ENCODE results near the gene DNM3. TPM values are rescaled to one million over a fixed set of nuclear protein-coding genes. Genes with fewer than 3 reads are reported as not detected.

The DNM3 gene
- total and polyA plus RNA-seq, 2 experiments from 2014 or later: 5.2 to 12.2 TPM

DNA sequence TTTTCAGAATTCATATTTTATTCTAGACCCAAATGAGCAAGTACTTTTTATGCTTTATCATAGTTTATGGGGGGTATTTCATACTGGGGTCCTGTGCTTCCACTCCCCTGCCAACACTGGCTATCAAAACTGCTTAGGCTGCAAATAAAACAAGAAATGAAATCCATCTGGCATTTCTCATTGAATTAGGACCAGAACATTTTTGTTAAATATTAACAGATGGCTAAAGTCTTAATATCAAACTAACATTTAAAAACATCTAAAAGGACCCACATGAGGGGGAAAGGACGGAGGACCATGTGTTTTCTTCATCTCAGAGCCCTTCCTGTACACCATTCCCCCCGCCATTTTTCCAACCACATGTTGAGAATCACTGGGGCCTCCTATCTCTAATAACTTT, 411.7 kb downstream of the DNM3 start:
- Mint-ChIP-seq H3K27me3 (ENCODE audit: insufficient read depth, low read depth, poor library complexity) (peaks cover 3% of the 10 kb centered on the region), H3K4me1 (peaks cover 9% of the 10 kb centered on the region; the same call in 2 of the 3 replicates), H3K27ac (no peak overlapping the region), H3K36me3 (ENCODE audit: low read depth) (no peaks in the 10 kb centered on the region), H3K9me3 (no peaks in the 10 kb centered on the region; the same call in 2 of the 3 replicates), H3K4me3 (no peak overlapping the region)
- no peaks in the 10 kb centered on the region for H3K36me3 ChIP-seq (ENCODE audit: insufficient read depth)
- no peaks in the 10 kb centered on the region for H3K27me3 ChIP-seq (ENCODE audit: insufficient read depth)
- H3K9me2 ChIP-seq (ENCODE audit: insufficient read depth): no peaks in the 10 kb centered on the region
- no peak overlapping the region for H3K4me3 ChIP-seq
- ATAC-seq (no peak), DNase-seq (ENCODE audit: low spot score) (no peak)
- H3K79me2 ChIP-seq (replicated peaks; ENCODE audit: insufficient read depth): no peaks in the 10 kb centered on the region
- TF ChIP-seq, protein P1, sequence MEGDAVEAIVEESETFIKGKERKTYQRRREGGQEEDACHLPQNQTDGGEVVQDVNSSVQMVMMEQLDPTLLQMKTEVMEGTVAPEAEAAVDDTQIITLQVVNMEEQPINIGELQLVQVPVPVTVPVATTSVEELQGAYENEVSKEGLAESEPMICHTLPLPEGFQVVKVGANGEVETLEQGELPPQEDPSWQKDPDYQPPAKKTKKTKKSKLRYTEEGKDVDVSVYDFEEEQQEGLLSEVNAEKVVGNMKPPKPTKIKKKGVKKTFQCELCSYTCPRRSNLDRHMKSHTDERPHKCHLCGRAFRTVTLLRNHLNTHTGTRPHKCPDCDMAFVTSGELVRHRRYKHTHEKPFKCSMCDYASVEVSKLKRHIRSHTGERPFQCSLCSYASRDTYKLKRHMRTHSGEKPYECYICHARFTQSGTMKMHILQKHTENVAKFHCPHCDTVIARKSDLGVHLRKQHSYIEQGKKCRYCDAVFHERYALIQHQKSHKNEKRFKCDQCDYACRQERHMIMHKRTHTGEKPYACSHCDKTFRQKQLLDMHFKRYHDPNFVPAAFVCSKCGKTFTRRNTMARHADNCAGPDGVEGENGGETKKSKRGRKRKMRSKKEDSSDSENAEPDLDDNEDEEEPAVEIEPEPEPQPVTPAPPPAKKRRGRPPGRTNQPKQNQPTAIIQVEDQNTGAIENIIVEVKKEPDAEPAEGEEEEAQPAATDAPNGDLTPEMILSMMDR (conservative IDR thresholded peaks at IDR 0.05; ENCODE audit: low read depth in 2 of 2): no peak
- no peak for TF ChIP-seq JUNB (IDR thresholded peaks at IDR 0.05; ENCODE audit: unreplicated experiment)
- no peak for TF ChIP-seq POLR2AphosphoS5 (IDR thresholded peaks at IDR 0.05; ENCODE audit: low read depth)
- no peak for TF ChIP-seq CREB1 (CRISPR knock-in tag; IDR thresholded peaks at IDR 0.05; ENCODE audit: low read depth)
- TF ChIP-seq, protein P2, sequence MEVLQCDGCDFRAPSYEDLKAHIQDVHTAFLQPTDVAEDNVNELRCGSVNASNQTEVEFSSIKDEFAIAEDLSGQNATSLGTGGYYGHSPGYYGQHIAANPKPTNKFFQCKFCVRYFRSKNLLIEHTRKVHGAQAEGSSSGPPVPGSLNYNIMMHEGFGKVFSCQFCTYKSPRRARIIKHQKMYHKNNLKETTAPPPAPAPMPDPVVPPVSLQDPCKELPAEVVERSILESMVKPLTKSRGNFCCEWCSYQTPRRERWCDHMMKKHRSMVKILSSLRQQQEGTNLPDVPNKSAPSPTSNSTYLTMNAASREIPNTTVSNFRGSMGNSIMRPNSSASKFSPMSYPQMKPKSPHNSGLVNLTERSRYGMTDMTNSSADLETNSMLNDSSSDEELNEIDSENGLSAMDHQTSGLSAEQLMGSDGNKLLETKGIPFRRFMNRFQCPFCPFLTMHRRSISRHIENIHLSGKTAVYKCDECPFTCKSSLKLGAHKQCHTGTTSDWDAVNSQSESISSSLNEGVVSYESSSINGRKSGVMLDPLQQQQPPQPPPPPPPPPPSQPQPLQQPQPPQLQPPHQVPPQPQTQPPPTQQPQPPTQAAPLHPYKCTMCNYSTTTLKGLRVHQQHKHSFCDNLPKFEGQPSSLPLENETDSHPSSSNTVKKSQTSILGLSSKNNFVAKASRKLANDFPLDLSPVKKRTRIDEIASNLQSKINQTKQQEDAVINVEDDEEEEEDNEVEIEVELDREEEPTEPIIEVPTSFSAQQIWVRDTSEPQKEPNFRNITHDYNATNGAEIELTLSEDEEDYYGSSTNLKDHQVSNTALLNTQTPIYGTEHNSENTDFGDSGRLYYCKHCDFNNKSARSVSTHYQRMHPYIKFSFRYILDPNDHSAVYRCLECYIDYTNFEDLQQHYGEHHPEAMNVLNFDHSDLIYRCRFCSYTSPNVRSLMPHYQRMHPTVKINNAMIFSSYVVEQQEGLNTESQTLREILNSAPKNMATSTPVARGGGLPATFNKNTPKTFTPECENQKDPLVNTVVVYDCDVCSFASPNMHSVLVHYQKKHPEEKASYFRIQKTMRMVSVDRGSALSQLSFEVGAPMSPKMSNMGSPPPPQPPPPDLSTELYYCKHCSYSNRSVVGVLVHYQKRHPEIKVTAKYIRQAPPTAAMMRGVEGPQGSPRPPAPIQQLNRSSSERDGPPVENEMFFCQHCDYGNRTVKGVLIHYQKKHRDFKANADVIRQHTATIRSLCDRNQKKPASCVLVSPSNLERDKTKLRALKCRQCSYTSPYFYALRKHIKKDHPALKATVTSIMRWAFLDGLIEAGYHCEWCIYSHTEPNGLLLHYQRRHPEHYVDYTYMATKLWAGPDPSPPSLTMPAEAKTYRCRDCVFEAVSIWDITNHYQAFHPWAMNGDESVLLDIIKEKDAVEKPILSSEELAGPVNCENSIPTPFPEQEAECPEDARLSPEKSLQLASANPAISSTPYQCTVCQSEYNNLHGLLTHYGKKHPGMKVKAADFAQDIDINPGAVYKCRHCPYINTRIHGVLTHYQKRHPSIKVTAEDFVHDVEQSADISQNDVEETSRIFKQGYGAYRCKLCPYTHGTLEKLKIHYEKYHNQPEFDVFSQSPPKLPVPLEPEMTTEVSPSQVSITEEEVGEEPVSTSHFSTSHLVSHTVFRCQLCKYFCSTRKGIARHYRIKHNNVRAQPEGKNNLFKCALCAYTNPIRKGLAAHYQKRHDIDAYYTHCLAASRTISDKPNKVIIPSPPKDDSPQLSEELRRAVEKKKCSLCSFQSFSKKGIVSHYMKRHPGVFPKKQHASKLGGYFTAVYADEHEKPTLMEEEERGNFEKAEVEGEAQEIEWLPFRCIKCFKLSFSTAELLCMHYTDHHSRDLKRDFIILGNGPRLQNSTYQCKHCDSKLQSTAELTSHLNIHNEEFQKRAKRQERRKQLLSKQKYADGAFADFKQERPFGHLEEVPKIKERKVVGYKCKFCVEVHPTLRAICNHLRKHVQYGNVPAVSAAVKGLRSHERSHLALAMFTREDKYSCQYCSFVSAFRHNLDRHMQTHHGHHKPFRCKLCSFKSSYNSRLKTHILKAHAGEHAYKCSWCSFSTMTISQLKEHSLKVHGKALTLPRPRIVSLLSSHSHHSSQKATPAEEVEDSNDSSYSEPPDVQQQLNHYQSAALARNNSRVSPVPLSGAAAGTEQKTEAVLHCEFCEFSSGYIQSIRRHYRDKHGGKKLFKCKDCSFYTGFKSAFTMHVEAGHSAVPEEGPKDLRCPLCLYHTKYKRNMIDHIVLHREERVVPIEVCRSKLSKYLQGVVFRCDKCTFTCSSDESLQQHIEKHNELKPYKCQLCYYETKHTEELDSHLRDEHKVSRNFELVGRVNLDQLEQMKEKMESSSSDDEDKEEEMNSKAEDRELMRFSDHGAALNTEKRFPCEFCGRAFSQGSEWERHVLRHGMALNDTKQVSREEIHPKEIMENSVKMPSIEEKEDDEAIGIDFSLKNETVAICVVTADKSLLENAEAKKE (CRISPR knock-in tag; IDR thresholded peaks at IDR 0.05): no peak
- no peak for TF ChIP-seq ZNF331 (CRISPR knock-in tag; IDR thresholded peaks at IDR 0.05; ENCODE audit: low read depth)
- TF ChIP-seq, protein P3, sequence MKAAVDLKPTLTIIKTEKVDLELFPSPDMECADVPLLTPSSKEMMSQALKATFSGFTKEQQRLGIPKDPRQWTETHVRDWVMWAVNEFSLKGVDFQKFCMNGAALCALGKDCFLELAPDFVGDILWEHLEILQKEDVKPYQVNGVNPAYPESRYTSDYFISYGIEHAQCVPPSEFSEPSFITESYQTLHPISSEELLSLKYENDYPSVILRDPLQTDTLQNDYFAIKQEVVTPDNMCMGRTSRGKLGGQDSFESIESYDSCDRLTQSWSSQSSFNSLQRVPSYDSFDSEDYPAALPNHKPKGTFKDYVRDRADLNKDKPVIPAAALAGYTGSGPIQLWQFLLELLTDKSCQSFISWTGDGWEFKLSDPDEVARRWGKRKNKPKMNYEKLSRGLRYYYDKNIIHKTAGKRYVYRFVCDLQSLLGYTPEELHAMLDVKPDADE (IDR thresholded peaks at IDR 0.05): no peak
- TF ChIP-seq ZNF114 (CRISPR knock-in tag; IDR thresholded peaks at IDR 0.05): no peak
- TF ChIP-seq NANOG (IDR thresholded peaks at IDR 0.05; ENCODE audit: borderline replicate concordance): no peak
- TF ChIP-seq, protein P4, sequence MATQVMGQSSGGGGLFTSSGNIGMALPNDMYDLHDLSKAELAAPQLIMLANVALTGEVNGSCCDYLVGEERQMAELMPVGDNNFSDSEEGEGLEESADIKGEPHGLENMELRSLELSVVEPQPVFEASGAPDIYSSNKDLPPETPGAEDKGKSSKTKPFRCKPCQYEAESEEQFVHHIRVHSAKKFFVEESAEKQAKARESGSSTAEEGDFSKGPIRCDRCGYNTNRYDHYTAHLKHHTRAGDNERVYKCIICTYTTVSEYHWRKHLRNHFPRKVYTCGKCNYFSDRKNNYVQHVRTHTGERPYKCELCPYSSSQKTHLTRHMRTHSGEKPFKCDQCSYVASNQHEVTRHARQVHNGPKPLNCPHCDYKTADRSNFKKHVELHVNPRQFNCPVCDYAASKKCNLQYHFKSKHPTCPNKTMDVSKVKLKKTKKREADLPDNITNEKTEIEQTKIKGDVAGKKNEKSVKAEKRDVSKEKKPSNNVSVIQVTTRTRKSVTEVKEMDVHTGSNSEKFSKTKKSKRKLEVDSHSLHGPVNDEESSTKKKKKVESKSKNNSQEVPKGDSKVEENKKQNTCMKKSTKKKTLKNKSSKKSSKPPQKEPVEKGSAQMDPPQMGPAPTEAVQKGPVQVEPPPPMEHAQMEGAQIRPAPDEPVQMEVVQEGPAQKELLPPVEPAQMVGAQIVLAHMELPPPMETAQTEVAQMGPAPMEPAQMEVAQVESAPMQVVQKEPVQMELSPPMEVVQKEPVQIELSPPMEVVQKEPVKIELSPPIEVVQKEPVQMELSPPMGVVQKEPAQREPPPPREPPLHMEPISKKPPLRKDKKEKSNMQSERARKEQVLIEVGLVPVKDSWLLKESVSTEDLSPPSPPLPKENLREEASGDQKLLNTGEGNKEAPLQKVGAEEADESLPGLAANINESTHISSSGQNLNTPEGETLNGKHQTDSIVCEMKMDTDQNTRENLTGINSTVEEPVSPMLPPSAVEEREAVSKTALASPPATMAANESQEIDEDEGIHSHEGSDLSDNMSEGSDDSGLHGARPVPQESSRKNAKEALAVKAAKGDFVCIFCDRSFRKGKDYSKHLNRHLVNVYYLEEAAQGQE (IDR thresholded peaks at IDR 0.05; ENCODE audit: unreplicated experiment): no peak
- no peak for TF ChIP-seq STAT1 (IDR thresholded peaks at IDR 0.05; ENCODE audit: unreplicated experiment)
- no peak for TF ChIP-seq EZH2phosphoT487 (IDR thresholded peaks at IDR 0.05; ENCODE audit: unreplicated experiment)
- TF ChIP-seq EZH2 (IDR thresholded peaks at IDR 0.05; ENCODE audit: low read depth, unreplicated experiment): no peak
- H3F3A ChIP-seq (replicated peaks; ENCODE audit: low read depth): no peaks in the 10 kb centered on the region
- no peak overlapping the region for H3K4me2 ChIP-seq
- no peak overlapping the region for H2AFZ ChIP-seq
- H4K20me1 ChIP-seq (replicated peaks; ENCODE audit: insufficient read depth): no peaks in the 10 kb centered on the region
- H3K27ac ChIP-seq (ENCODE audit: low read depth): no peak overlapping the region
- H3K4me1 ChIP-seq (ENCODE audit: insufficient read depth): no peaks in the 10 kb centered on the region
